Measurements from ENCODE around the gene PRICKLE4. TPM values are rescaled to one million over a fixed set of nuclear protein-coding genes. Genes with fewer than 3 reads are reported as not detected.
"Not testable (repeated sequence)": the region's sequence is repeated elsewhere in the genome, so short reads cannot be mapped to it uniquely, and the experiment has no call there.

PRICKLE4 gene
- total and polyA plus RNA-seq, 9 donors = 1.7 to 6.4 (median 2.7) TPM

- Histone ChIP-seq H3K36me3 (ENCODE audit: control insufficient read depth, insufficient read depth, low read length) (no peaks in the 10 kb centered on the region), H3K27me3 (ENCODE audit: control insufficient read depth, insufficient read depth, low read length) (no peaks in the 10 kb centered on the region), H3K27ac (ENCODE audit: low read length) (no peak overlapping the region), H3K9me3 (replicated peaks; ENCODE audit: control insufficient read depth, low read depth, low read length) (no peaks in the 10 kb centered on the region), H3K4me1 (ENCODE audit: control insufficient read depth, insufficient read depth, low read length) (peaks cover 6% of the 10 kb centered on the region), H3K4me3 (ENCODE audit: low read length) (no peak overlapping the region)
- 50% methylated on average over 1 of the region's 2 CpGs for WGBS (ENCODE audit: insufficient coverage)
- no peak for DNase-seq
Measured at GRCh38 chr6:41759905-41760579, 20.5 kb upstream of the PRICKLE4 start.

- peaks cover 3% of the 10 kb centered on the region for H3K4me1 ChIP-seq (ENCODE audit: control insufficient read depth, insufficient read depth, low read length)
- no peak overlapping the region for H3K27ac ChIP-seq (ENCODE audit: low read length)
- DNase-seq = no peak
- H3K36me3 ChIP-seq (ENCODE audit: control insufficient read depth, insufficient read depth, low read length) = no peaks in the 10 kb centered on the region
- 40% methylated on average over 2 of the region's 2 CpGs for WGBS (ENCODE audit: insufficient coverage)
- no peaks in the 10 kb centered on the region for H3K27me3 ChIP-seq (ENCODE audit: control insufficient read depth, insufficient read depth, low read length)
- H3K4me3 ChIP-seq (ENCODE audit: low read length) = no peak overlapping the region
- H3K9me3 ChIP-seq (replicated peaks; ENCODE audit: control insufficient read depth, low read depth, low read length) = no peaks in the 10 kb centered on the region
Measured at GRCh38 chr6:41763470-41763869, 17.1 kb upstream of the PRICKLE4 start.

DNA sequence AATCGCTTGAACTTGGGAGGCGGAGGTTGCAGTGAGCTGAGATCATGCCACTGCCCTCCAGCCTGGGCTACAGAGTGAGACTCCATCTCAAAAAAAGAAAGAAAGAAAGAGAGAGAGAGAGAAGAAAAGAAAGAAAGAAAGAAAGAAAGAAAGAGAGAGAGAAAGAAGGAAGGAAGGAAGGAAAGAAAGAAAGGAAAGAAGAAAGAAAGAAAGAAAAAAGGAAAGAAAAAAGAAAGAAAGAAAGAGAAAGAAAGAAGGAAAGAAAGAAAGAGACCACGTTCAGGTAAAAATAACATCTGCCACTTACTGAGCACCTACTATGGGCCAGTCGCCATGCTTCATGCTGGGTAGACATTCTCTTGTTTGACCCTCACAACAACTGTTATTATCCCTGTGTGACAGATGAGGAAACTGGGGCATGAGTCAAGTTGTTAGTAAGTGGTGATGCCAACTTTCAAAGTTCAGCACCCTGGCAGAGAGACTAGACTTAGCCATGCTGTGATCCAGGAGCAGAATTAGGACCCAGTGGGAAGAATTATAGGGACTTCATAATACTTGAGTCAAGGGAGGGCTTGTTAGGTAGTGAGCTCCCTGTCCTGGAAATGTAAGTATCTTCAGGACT is 14.4 kb upstream of the PRICKLE4 start:
- WGBS (ENCODE audit: insufficient coverage) = 94% methylated on average over 2 of the region's 4 CpGs
- H3K4me3 ChIP-seq (ENCODE audit: low read length); H3K27ac ChIP-seq (ENCODE audit: low read length); H3K27me3 ChIP-seq (ENCODE audit: control insufficient read depth, insufficient read depth, low read length); H3K4me1 ChIP-seq (ENCODE audit: control insufficient read depth, insufficient read depth, low read length); H3K9me3 ChIP-seq (replicated peaks; ENCODE audit: control insufficient read depth, low read depth, low read length); DNase-seq: not testable (repeated sequence)
- H3K36me3 ChIP-seq (ENCODE audit: control insufficient read depth, insufficient read depth, low read length) = peaks cover 13% of the 10 kb centered on the region

- Histone ChIP-seq H3K36me3 (ENCODE audit: control insufficient read depth, insufficient read depth, low read length) (peaks cover 24% of the 10 kb centered on the region), H3K9me3 (replicated peaks; ENCODE audit: control insufficient read depth, low read depth, low read length) (no peaks in the 10 kb centered on the region), H3K27me3 (ENCODE audit: control insufficient read depth, insufficient read depth, low read length) (no peaks in the 10 kb centered on the region), H3K4me3 (ENCODE audit: low read length) (no peak overlapping the region), H3K4me1 (ENCODE audit: control insufficient read depth, insufficient read depth, low read length) (peaks cover 3% of the 10 kb centered on the region), H3K27ac (ENCODE audit: low read length) (no peak overlapping the region)
- 26% methylated on average over 3 of the region's 12 CpGs for WGBS (ENCODE audit: insufficient coverage)
- DNase-seq = peak; percentile 69
Measured at GRCh38 chr6:41767112-41767833, 13.3 kb upstream of the PRICKLE4 start.

DNA sequence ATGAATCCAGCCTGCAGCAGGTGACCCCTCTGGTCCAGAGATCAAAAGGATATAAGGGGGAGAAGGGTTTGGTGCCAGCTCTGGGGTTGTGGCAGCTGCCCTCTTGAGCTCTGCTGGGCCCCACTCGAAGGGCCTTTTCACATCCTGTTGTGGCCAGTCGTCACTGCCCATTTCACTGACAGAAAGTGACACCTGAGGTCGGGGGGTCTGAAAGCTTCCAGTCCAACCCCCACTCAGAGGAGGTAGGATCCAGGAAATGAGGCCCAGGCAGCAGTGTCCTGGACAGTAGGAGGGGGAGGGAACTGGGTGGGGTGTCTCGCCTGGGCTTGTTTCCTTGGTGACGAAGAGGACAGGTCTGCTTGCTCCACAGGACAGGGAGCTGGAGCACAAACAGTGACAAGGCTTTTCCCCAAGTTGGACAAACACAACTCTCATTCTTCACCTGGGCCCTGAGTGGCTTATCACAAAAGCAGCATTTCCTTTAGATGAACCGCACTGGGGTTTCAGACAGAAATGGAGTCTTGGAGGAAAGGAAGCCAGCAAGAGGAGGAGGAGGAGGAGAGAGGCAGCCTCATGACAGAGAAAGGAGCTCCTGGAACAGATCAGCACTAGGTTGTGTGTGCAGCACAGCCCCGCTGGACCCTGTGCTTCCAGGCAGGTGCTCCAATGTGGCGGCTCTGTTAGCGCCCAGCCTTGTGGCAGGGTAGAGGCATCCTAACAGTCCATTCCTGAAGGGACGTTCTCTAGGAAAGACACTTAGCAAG is 11.9 kb upstream of the PRICKLE4 start:
- H3K27me3 ChIP-seq (ENCODE audit: control insufficient read depth, insufficient read depth, low read length) = no peaks in the 10 kb centered on the region
- 61% methylated on average over 6 of the region's 10 CpGs for WGBS (ENCODE audit: insufficient coverage)
- peaks cover 34% of the 10 kb centered on the region for H3K36me3 ChIP-seq (ENCODE audit: control insufficient read depth, insufficient read depth, low read length)
- H3K9me3 ChIP-seq (replicated peaks; ENCODE audit: control insufficient read depth, low read depth, low read length) = no peaks in the 10 kb centered on the region
- DNase-seq = no peak
- H3K27ac ChIP-seq (ENCODE audit: low read length) = no peak overlapping the region
- no peak overlapping the region for H3K4me3 ChIP-seq (ENCODE audit: low read length)
- peaks cover 3% of the 10 kb centered on the region for H3K4me1 ChIP-seq (ENCODE audit: control insufficient read depth, insufficient read depth, low read length)

GRCh38 chr6:41769376-41769775 is 11.2 kb upstream of the PRICKLE4 start:
- H3K27me3 ChIP-seq (ENCODE audit: control insufficient read depth, insufficient read depth, low read length) = no peaks in the 10 kb centered on the region
- no peak for DNase-seq
- no peaks in the 10 kb centered on the region for H3K9me3 ChIP-seq (replicated peaks; ENCODE audit: control insufficient read depth, low read depth, low read length)
- WGBS (ENCODE audit: insufficient coverage) = 90% methylated on average over 4 of the region's 8 CpGs
- H3K4me3 ChIP-seq (ENCODE audit: low read length) = no peak overlapping the region
- H3K36me3 ChIP-seq (ENCODE audit: control insufficient read depth, insufficient read depth, low read length) = peaks cover 38% of the 10 kb centered on the region
- H3K4me1 ChIP-seq (ENCODE audit: control insufficient read depth, insufficient read depth, low read length) = peaks cover 3% of the 10 kb centered on the region
- no peak overlapping the region for H3K27ac ChIP-seq (ENCODE audit: low read length)

GRCh38 chr6:41770381-41771057 is 10.1 kb upstream of the PRICKLE4 start:
- WGBS (ENCODE audit: insufficient coverage) = 95% methylated on average over 21 of the region's 30 CpGs
- Histone ChIP-seq H3K4me1 (ENCODE audit: control insufficient read depth, insufficient read depth, low read length) (peaks cover 3% of the 10 kb centered on the region), H3K27me3 (ENCODE audit: control insufficient read depth, insufficient read depth, low read length) (no peaks in the 10 kb centered on the region), H3K4me3 (ENCODE audit: low read length) (no peak overlapping the region), H3K27ac (ENCODE audit: low read length) (no peak overlapping the region), H3K9me3 (replicated peaks; ENCODE audit: control insufficient read depth, low read depth, low read length) (no peaks in the 10 kb centered on the region), H3K36me3 (ENCODE audit: control insufficient read depth, insufficient read depth, low read length) (peaks cover 49% of the 10 kb centered on the region)
- DNase-seq = no peak

- no peak for DNase-seq
- H3K9me3 ChIP-seq (replicated peaks; ENCODE audit: control insufficient read depth, low read depth, low read length) = no peaks in the 10 kb centered on the region
- H3K27ac ChIP-seq (ENCODE audit: low read length) = no peak overlapping the region
- H3K36me3 ChIP-seq (ENCODE audit: control insufficient read depth, insufficient read depth, low read length) = peaks cover 56% of the 10 kb centered on the region
- no peaks in the 10 kb centered on the region for H3K27me3 ChIP-seq (ENCODE audit: control insufficient read depth, insufficient read depth, low read length)
- H3K4me3 ChIP-seq (ENCODE audit: low read length) = no peak overlapping the region
- 86% methylated on average over 21 of the region's 29 CpGs for WGBS (ENCODE audit: insufficient coverage)
- H3K4me1 ChIP-seq (ENCODE audit: control insufficient read depth, insufficient read depth, low read length) = peaks cover 3% of the 10 kb centered on the region
Measured at GRCh38 chr6:41771058-41771983, 9.3 kb upstream of the PRICKLE4 start.

DNA sequence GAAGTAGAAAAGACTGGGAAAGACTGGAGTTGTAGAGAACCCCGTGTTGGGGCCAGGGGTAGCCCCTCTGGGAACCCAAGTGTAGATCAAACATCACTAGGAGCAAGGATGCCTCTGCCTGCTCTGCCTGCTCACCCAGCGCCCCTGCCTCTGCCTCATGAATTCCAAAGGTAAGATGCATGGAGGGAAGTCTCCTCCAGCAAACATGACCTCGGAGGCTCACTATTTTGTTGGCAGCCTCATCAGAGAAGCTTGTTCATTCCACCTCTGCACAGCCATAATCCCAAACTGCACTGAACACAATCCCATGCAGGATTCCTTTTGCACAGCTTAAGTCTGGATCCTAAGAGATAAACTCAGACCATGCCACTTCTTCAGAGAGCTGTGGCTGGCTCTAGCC is 5.7 kb upstream of the PRICKLE4 start:
- WGBS (ENCODE audit: insufficient coverage) = 90% methylated on average over 2 of the region's 3 CpGs
- Histone ChIP-seq H3K4me3 (ENCODE audit: low read length) (no peak overlapping the region), H3K36me3 (ENCODE audit: control insufficient read depth, insufficient read depth, low read length) (peaks cover 64% of the 10 kb centered on the region), H3K27me3 (ENCODE audit: control insufficient read depth, insufficient read depth, low read length) (no peaks in the 10 kb centered on the region), H3K9me3 (replicated peaks; ENCODE audit: control insufficient read depth, low read depth, low read length) (no peaks in the 10 kb centered on the region), H3K4me1 (ENCODE audit: control insufficient read depth, insufficient read depth, low read length) (peaks cover 7% of the 10 kb centered on the region), H3K27ac (ENCODE audit: low read length) (no peak overlapping the region)
- DNase-seq = no peak
